Large intestine (tissue), 3 donors: ENCODE results near the gene ZNF142. TPM values are rescaled to one million over a fixed set of nuclear protein-coding genes. Genes with fewer than 3 reads are reported as not detected.

Experiments
- DNase-seq, 2 donors: peaks; one replicate each; pipeline versions ENCODE4 v3.0.0 to v3.0.0-alpha.2; 2013
- H3K27ac ChIP-seq: one replicate; pipeline ENCODE4 v1.5.1; 2013; ENCODE audit warnings: low read length
- H3K27me3 ChIP-seq: 2 replicates; pipeline ENCODE4 v1.6.1; 2013; ENCODE audit warnings: low read length; ENCODE audit not compliant: control insufficient read depth, insufficient read depth
- H3K36me3 ChIP-seq: 2 replicates; pipeline ENCODE4 v1.6.1; 2013; ENCODE audit warnings: low read length; ENCODE audit not compliant: control insufficient read depth, insufficient read depth
- H3K4me1 ChIP-seq: one replicate; pipeline ENCODE4 v1.6.1; 2013; ENCODE audit warnings: low read length; ENCODE audit not compliant: control insufficient read depth, insufficient read depth
- H3K4me3 ChIP-seq: one replicate; pipeline ENCODE4 v1.5.1; 2013; ENCODE audit warnings: low read length
- H3K9me3 ChIP-seq: one replicate; pipeline ENCODE4 v1.6.1; 2013; ENCODE audit warnings: mild to moderate bottlenecking, low read depth, low read length, moderate library complexity; ENCODE audit not compliant: control insufficient read depth
- WGBS: methylation state at CpG from one replicate; pipeline ENCODE4 v1.1.5; 2013; ENCODE audit warnings: low lambda C conversion rate; ENCODE audit not compliant: insufficient coverage; 5-methylcytosine and 5-hydroxymethylcytosine counted together
- polyA plus RNA-seq: library from polyadenylated mRNA; unstranded; fragments of 120-200 nt; gene quantifications from one replicate; pipeline ENCODE4 v1.2.1, GENCODE V29; 2013

Gene ZNF142
- polyA plus RNA-seq, 1 donor, result 14.8 TPM

DNA sequence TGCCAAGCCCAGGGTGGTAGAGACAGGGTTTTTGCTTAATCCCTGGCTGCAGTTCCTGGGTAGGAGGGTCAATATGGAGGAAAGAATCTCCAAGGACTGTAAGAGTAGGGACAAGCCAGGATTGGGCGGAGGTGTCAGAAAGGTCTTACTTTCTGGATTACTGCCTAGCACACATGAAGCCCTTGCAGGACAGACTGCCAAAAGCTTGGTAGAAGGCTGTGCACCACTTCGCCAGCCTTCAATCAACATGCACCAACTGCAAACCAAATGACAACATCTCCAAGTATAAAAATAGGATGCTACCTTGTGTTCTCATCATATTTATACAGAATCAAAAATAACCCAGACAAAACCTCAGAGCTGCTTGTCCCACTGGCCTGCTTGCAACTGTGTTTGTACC, 3.7 kb downstream of the ZNF142 start:
- DNase-seq, result no peak
- Histone ChIP-seq H3K4me1 (no peaks in the 10 kb centered on the region), H3K4me3 (no peak overlapping the region), H3K27ac (no peak overlapping the region), H3K9me3 (no peaks in the 10 kb centered on the region), H3K27me3 (no peaks in the 10 kb centered on the region), H3K36me3 (peaks cover 44% of the 10 kb centered on the region)
- no CpG with 5 or more reads among the region's 2 CpGs for WGBS

- Histone ChIP-seq H3K4me1 (peaks cover 22% of the 10 kb centered on the region), H3K9me3 (no peaks in the 10 kb centered on the region), H3K27me3 (no peaks in the 10 kb centered on the region), H3K27ac (no peak overlapping the region), H3K4me3 (no peak overlapping the region), H3K36me3 (peaks cover 75% of the 10 kb centered on the region)
- no CpG with 5 or more reads among the region's 11 CpGs for WGBS
- no peak for DNase-seq
These were observed 10.7 kb downstream of the ZNF142 start for GRCh38 chr2:218648787-218649100.

GRCh38 chr2:218648088-218648786, 11.2 kb downstream of the ZNF142 start:
- peaks cover 76% of the 10 kb centered on the region for H3K36me3 ChIP-seq
- H3K27me3 ChIP-seq, result no peaks in the 10 kb centered on the region
- peak; percentile 28 to 39 for DNase-seq
- no peaks in the 10 kb centered on the region for H3K9me3 ChIP-seq
- H3K27ac ChIP-seq, result no peak overlapping the region
- WGBS, result 0% methylated on average over 1 of the region's 9 CpGs
- H3K4me3 ChIP-seq, result no peak overlapping the region
- H3K4me1 ChIP-seq, result peaks cover 22% of the 10 kb centered on the region

GRCh38 chr2:218645126-218645525, 14.3 kb downstream of the ZNF142 start:
- peak overlapping the region; percentile 78 for H3K27ac ChIP-seq
- 0% methylated on average over 1 of the region's 1 CpG for WGBS
- no peaks in the 10 kb centered on the region for H3K27me3 ChIP-seq
- H3K4me3 ChIP-seq, result no peak overlapping the region
- peaks cover 78% of the 10 kb centered on the region for H3K36me3 ChIP-seq
- H3K4me1 ChIP-seq, result peaks cover 22% of the 10 kb centered on the region
- H3K9me3 ChIP-seq, result no peaks in the 10 kb centered on the region
- DNase-seq, result peak; percentile 56 to 83

DNA sequence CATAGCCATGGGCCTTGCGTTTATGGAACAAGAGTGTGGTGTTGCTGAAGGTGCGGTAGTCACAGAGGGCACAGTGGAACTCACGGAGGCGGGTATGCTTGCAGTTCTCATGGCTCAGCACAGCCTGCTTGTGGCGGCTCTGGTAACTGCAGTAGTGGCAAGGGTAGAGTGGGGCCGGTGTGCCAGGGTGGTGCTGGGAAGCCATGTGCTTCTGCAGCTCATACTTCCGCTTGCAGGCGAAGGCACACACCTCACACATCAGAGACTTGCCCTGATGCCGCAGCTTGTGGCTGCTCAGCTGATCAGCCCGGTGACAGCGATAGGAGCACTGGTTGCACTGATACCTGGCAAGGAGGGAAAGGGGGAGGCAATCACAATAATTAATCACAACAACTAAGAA, 14.7 kb downstream of the ZNF142 start:
- WGBS, result no CpG with 5 or more reads among the region's 11 CpGs
- H3K36me3 ChIP-seq, result peaks cover 76% of the 10 kb centered on the region
- peak overlapping the region; percentile 78 for H3K27ac ChIP-seq
- H3K27me3 ChIP-seq, result no peaks in the 10 kb centered on the region
- peaks cover 22% of the 10 kb centered on the region for H3K4me1 ChIP-seq
- no peaks in the 10 kb centered on the region for H3K9me3 ChIP-seq
- no peak for DNase-seq
- H3K4me3 ChIP-seq, result no peak overlapping the region

- no peak for DNase-seq
- Histone ChIP-seq H3K4me3 (no peak overlapping the region), H3K27me3 (no peaks in the 10 kb centered on the region), H3K27ac (no peak overlapping the region), H3K9me3 (no peaks in the 10 kb centered on the region), H3K36me3 (peaks cover 74% of the 10 kb centered on the region), H3K4me1 (peaks cover 22% of the 10 kb centered on the region)
- no CpG with 5 or more reads among the region's 10 CpGs for WGBS
These were observed 15.6 kb downstream of the ZNF142 start for GRCh38 chr2:218643751-218644310.

GRCh38 chr2:218642786-218643185, 16.6 kb downstream of the ZNF142 start:
- Histone ChIP-seq H3K4me1 (peaks cover 22% of the 10 kb centered on the region), H3K9me3 (no peaks in the 10 kb centered on the region), H3K4me3 (no peak overlapping the region), H3K27me3 (no peaks in the 10 kb centered on the region), H3K27ac (no peak overlapping the region), H3K36me3 (peaks cover 74% of the 10 kb centered on the region)
- no CpG with 5 or more reads among the region's 17 CpGs for WGBS
- DNase-seq, result no peak

DNA sequence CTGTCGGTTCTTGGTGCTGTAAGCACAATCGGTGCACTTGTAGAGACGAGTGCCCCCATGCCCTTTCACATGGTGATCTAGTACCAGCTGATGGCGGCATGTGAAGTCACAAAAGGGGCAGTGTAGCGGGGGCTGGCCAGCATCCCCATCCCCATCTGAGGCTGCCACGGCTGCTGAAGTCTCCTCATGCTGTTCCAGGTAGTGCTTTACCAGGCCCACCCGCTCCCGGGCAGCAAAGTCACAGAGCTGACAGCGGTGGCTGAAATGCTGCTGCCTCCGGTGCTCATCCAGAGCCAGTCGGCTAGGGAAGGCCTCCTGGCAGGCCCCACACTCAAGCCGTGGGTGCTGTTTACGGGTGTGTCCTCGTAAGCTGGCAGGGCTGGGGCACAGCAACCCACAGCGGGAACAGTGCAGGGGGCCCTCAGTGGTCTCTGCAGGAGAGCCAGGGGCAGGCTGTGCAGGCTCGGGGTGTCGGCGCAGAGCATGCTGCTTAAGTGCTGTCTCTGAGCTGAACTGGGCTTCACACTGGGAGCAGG, 17.2 kb downstream of the ZNF142 start:
- Histone ChIP-seq H3K27ac (no peak overlapping the region), H3K4me3 (no peak overlapping the region), H3K9me3 (no peaks in the 10 kb centered on the region), H3K4me1 (peaks cover 22% of the 10 kb centered on the region), H3K27me3 (no peaks in the 10 kb centered on the region), H3K36me3 (peaks cover 76% of the 10 kb centered on the region)
- no CpG with 5 or more reads among the region's 18 CpGs for WGBS
- no peak for DNase-seq

DNA sequence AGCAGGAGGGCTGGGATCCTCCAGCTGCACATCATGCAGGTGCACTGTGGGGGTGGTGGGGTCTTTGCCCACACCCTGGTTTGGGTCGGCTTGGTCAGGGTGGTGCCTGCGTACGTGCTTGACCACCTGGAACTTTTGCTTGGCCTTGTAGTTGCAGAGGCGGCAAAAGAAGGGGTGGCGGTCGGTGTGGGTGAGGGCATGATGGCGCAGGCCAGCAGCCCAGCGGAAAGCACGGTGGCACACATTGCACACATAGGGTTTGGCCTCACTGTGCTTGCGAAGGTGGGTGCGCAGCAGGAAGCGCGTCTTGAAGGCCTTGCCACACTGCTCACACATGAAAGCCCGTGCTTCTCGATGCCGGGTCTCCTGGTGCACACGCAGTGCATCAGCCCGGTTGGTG, 21.1 kb downstream of the ZNF142 start:
- no peak for DNase-seq
- no peak overlapping the region for H3K4me3 ChIP-seq
- WGBS, result no CpG with 5 or more reads among the region's 18 CpGs
- H3K36me3 ChIP-seq, result peaks cover 78% of the 10 kb centered on the region
- H3K27me3 ChIP-seq, result no peaks in the 10 kb centered on the region
- H3K9me3 ChIP-seq, result no peaks in the 10 kb centered on the region
- no peak overlapping the region for H3K27ac ChIP-seq
- no peaks in the 10 kb centered on the region for H3K4me1 ChIP-seq

DNA sequence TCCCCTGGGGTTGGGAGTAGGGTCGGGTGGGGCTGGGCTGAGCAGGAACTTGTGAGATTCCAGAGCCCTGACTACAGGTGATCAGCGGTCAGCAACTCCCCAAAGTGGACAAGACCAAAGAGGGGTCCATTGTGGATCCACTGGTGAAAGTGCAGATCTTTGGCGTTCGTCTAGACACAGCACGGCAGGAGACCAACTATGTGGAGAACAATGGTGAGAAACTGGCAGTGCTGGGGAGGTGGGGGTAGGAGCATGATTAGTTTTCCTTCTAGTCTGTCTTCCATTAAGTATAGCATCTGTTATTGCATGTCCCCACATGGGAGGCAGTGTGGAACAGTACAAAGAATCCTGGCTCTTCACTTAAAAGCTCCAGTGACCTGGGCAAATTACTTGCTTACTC, 23.7 kb downstream of the ZNF142 start:
- Histone ChIP-seq H3K27me3 (no peaks in the 10 kb centered on the region), H3K4me3 (no peak overlapping the region), H3K9me3 (no peaks in the 10 kb centered on the region), H3K4me1 (no peaks in the 10 kb centered on the region), H3K36me3 (peaks cover 62% of the 10 kb centered on the region), H3K27ac (no peak overlapping the region)
- no peak for DNase-seq
- 100% methylated on average over 3 of the region's 5 CpGs for WGBS

- Histone ChIP-seq H3K4me1 (no peaks in the 10 kb centered on the region), H3K27me3 (no peaks in the 10 kb centered on the region), H3K9me3 (no peaks in the 10 kb centered on the region), H3K4me3 (no peak overlapping the region), H3K27ac (no peak overlapping the region), H3K36me3 (peaks cover 28% of the 10 kb centered on the region)
- no peak for DNase-seq
- no CpG with 5 or more reads among the region's 4 CpGs for WGBS
These were observed 27.6 kb downstream of the ZNF142 start for GRCh38 chr2:218631837-218632236.
